Thoracic aorta (tissue), 2 donors: Measurements from ENCODE around the gene SETD1B. TPM values are rescaled to one million over a fixed set of nuclear protein-coding genes. Genes with fewer than 3 reads are reported as not detected.

Experiments
- ATAC-seq: fragments of 150-250 bp; one replicate; pipeline ENCODE4 v1.8.0; 2017; ENCODE audit warnings: low read depth; ENCODE audit not compliant: insufficient number of reproducible peaks, low FRiP score
- DNase-seq: peaks from one replicate; pipeline ENCODE4 v3.0.0-alpha.2; 2020; ENCODE audit warnings: low spot score
- H3K27ac ChIP-seq, 2 donors: fragments of 200-600 bp; sonication (generic); 1 replicate in 1 of 2; 2 replicates in 1 of 2; pipeline ENCODE4 v1.5.1; 2016; ENCODE audit warnings: mild to moderate bottlenecking in 2 of 2, moderate library complexity in 2 of 2
- H3K27me3 ChIP-seq: fragments of 200-600 bp; sonication (generic); replicated peaks from 2 replicates; pipeline ENCODE4 v1.6.0; 2016; ENCODE audit warnings: mild to moderate bottlenecking; ENCODE audit not compliant: insufficient read depth
- H3K36me3 ChIP-seq: fragments of 200-600 bp; sonication (generic); one replicate; pipeline ENCODE4 v1.5.1; 2016
- H3K4me1 ChIP-seq, 2 donors: fragments of 200-600 bp; sonication (generic); 1 replicate in 1 of 2; 2 replicates in 1 of 2; pipeline versions ENCODE4 v1.5.1 to v1.6.0; 2016; ENCODE audit warnings: low read depth in 2 of 2, mild to moderate bottlenecking in 1 of 2; ENCODE audit not compliant: control insufficient read depth in 1 of 2
- H3K4me3 ChIP-seq: fragments of 200-600 bp; sonication (generic); 2 replicates; pipeline ENCODE4 v1.5.1; 2016; ENCODE audit warnings: mild to moderate bottlenecking
- H3K9me3 ChIP-seq: fragments of 200-600 bp; sonication (generic); 2 replicates; pipeline ENCODE4 v1.5.1; 2016
- CTCF ChIP-seq: fragments of 200-600 bp; sonication (generic); IDR thresholded peaks from one replicate; pipeline ENCODE4 v1.5.1; 2019; ENCODE audit warnings: antibody characterized with exemption
- total RNA-seq, 2 donors: library from RNA; depleted of rRNA; stranded (reverse); fragments of >200 nt; gene quantifications; one replicate each; pipeline versions ENCODE4 v1.1.0 to v1.2.3, GENCODE V29; 2016

The SETD1B gene
- total RNA-seq, 2 donors from 2014 or later = 21.9 to 32.7 TPM

- H3K4me3 ChIP-seq = peak overlapping the region; percentile 95
- ATAC-seq (no peak), DNase-seq (no peak)
- no peaks in the 10 kb centered on the region for H3K27me3 ChIP-seq
- H3K9me3 ChIP-seq = no peaks in the 10 kb centered on the region
- peaks cover 33 to 52% of the 10 kb centered on the region in 2 donors for H3K4me1 ChIP-seq
- no peak for TF ChIP-seq CTCF
- H3K36me3 ChIP-seq = peaks cover 3% of the 10 kb centered on the region
- H3K27ac ChIP-seq = peak overlapping the region; percentile 91 to 97
Measured at GRCh38 chr12:121798787-121799155, 5.0 kb upstream of the SETD1B start.

GRCh38 chr12:121799156-121799841 lies 4.5 kb upstream of the SETD1B start:
- H3K27me3 ChIP-seq = no peaks in the 10 kb centered on the region
- TF ChIP-seq CTCF = no peak
- peaks cover 31 to 48% of the 10 kb centered on the region in 2 donors for H3K4me1 ChIP-seq
- peak overlapping the region; percentile 95 for H3K4me3 ChIP-seq
- ATAC-seq (no peak), DNase-seq (peak; percentile 42)
- no peaks in the 10 kb centered on the region for H3K9me3 ChIP-seq
- peak overlapping the region; percentile 97 to 100 for H3K27ac ChIP-seq
- peaks cover 3% of the 10 kb centered on the region for H3K36me3 ChIP-seq

DNA sequence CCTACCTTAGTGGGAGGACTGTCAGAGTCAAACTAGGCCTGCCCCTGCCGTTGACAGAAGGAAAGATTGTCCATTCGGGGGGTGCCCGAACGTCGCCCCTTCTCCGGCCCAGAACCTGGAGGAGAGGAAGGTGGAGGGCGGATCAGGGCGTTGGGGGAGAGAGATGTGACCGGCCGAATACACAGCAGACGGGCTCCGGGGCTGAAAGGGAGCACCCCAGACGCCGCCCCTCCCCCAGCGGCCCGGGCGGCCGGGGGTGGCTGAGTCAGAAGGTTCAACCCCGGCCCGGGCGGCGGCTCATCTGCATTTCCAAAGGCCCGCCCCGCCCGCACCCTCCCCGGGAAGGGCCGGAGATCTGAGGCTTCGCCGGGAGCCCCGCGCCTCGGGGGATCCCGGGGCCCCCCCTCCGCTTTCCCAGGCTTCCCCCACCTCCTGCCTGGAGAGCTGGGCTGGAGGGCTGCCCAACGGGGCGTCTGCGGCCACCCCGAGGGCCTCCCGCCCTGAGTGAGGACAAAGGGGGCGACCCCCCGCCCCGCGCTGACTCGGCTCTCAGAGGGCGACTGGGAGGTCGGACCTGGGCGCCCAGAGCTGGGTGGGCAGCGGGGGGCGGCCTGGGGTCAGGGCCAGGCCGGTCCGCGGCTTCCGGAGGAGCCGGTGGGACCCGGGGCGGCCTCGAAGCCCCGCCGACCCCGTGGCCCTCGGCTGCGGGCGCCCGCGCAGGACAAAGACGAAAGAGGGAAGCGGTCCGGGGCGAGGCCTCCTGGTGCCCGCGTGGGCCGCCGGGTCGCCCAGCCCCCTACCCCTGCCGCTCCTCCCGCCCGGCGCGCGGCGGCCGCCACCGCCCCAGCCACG lies 3.7 kb upstream of the SETD1B start:
- no peaks in the 10 kb centered on the region for H3K9me3 ChIP-seq
- peak overlapping the region; percentile 95 for H3K4me3 ChIP-seq
- TF ChIP-seq CTCF = no peak
- ATAC-seq = peak; percentile 21
- H3K27ac ChIP-seq = peak overlapping the region; percentile 97 to 100
- peaks cover 26 to 40% of the 10 kb centered on the region in 2 donors for H3K4me1 ChIP-seq
- H3K27me3 ChIP-seq = no peaks in the 10 kb centered on the region
- peaks cover 3% of the 10 kb centered on the region for H3K36me3 ChIP-seq
- peak; percentile 57 for DNase-seq

- no peaks in the 10 kb centered on the region for H3K27me3 ChIP-seq
- no peaks in the 10 kb centered on the region for H3K9me3 ChIP-seq
- ATAC-seq = no peak
- no peaks in the 10 kb centered on the region for H3K36me3 ChIP-seq
- DNase-seq = no peak
- TF ChIP-seq CTCF = no peak
- H3K27ac ChIP-seq = peak overlapping the region; percentile 97 to 100
- H3K4me3 ChIP-seq = peak overlapping the region; percentile 95
- peaks cover 27 to 34% of the 10 kb centered on the region in 2 donors for H3K4me1 ChIP-seq
Measured at GRCh38 chr12:121800694-121801594, 2.9 kb upstream of the SETD1B start.
